Panc1 (cell line): ENCODE data around the gene MYH13.

Source experiments
- POLR2AphosphoS5 ChIP-seq: IDR thresholded peaks from 2 replicates; pipeline ENCODE4 v1.6.1; 2012; ENCODE audit warnings: mild to moderate bottlenecking, low read depth, low read length, moderate library complexity
- TCF7L2 ChIP-seq: IDR thresholded peaks from 2 replicates; pipeline ENCODE4 v1.6.1; 2011; ENCODE audit warnings: mild to moderate bottlenecking, low read depth, low read length, inconsistent platforms
- TF ChIP-seq, protein P1 (sequence below): fragments of 450-650 bp; IDR thresholded peaks from 2 replicates; pipeline ENCODE4 v1.5.1; 2017; ENCODE audit warnings: mild to moderate bottlenecking
- TF ChIP-seq, protein P2 (sequence below), 2 experiments: IDR thresholded peaks; 2 replicates each; pipeline ENCODE4 v1.6.1; 2011 to 2012; ENCODE audit warnings: low read depth in 2 of 2, control low read depth in 1 of 2, low read length in 1 of 2, mild to moderate bottlenecking in 1 of 2, moderate library complexity in 1 of 2; ENCODE audit not compliant: insufficient read depth in 1 of 2

DNA sequence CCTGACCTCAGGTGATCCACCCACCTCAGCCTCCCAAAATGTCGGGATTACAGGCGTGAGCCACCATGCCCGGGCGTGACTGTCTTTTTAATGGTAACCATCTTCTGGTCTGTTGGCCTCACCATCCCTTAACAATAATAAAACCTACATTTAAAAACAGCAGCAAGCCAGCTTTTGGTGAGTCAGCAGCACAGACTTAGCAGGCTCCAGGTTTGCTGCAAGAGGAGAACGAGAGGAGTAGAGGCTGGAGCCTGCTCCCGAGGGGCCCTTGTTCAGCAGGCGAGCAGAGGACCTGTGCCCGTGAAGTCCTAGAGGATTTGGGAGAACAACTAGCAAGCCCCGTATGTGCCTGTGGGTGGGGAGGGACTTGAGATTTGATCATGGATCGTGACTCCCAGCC lies 35.7 kb downstream of the MYH13 start:
- TF ChIP-seq, protein P1, sequence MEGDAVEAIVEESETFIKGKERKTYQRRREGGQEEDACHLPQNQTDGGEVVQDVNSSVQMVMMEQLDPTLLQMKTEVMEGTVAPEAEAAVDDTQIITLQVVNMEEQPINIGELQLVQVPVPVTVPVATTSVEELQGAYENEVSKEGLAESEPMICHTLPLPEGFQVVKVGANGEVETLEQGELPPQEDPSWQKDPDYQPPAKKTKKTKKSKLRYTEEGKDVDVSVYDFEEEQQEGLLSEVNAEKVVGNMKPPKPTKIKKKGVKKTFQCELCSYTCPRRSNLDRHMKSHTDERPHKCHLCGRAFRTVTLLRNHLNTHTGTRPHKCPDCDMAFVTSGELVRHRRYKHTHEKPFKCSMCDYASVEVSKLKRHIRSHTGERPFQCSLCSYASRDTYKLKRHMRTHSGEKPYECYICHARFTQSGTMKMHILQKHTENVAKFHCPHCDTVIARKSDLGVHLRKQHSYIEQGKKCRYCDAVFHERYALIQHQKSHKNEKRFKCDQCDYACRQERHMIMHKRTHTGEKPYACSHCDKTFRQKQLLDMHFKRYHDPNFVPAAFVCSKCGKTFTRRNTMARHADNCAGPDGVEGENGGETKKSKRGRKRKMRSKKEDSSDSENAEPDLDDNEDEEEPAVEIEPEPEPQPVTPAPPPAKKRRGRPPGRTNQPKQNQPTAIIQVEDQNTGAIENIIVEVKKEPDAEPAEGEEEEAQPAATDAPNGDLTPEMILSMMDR: no peak
- TF ChIP-seq, protein P2, sequence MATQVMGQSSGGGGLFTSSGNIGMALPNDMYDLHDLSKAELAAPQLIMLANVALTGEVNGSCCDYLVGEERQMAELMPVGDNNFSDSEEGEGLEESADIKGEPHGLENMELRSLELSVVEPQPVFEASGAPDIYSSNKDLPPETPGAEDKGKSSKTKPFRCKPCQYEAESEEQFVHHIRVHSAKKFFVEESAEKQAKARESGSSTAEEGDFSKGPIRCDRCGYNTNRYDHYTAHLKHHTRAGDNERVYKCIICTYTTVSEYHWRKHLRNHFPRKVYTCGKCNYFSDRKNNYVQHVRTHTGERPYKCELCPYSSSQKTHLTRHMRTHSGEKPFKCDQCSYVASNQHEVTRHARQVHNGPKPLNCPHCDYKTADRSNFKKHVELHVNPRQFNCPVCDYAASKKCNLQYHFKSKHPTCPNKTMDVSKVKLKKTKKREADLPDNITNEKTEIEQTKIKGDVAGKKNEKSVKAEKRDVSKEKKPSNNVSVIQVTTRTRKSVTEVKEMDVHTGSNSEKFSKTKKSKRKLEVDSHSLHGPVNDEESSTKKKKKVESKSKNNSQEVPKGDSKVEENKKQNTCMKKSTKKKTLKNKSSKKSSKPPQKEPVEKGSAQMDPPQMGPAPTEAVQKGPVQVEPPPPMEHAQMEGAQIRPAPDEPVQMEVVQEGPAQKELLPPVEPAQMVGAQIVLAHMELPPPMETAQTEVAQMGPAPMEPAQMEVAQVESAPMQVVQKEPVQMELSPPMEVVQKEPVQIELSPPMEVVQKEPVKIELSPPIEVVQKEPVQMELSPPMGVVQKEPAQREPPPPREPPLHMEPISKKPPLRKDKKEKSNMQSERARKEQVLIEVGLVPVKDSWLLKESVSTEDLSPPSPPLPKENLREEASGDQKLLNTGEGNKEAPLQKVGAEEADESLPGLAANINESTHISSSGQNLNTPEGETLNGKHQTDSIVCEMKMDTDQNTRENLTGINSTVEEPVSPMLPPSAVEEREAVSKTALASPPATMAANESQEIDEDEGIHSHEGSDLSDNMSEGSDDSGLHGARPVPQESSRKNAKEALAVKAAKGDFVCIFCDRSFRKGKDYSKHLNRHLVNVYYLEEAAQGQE (IDR thresholded peaks at IDR 0.05; ENCODE audit: insufficient read depth in 1 of 2, low read depth in 2 of 2, low read length in 1 of 2): no peak
- TF ChIP-seq POLR2AphosphoS5 (no peak), TCF7L2 (no peak)
